ENCODE results near the gene MAEA.

Gene MAEA

DNA sequence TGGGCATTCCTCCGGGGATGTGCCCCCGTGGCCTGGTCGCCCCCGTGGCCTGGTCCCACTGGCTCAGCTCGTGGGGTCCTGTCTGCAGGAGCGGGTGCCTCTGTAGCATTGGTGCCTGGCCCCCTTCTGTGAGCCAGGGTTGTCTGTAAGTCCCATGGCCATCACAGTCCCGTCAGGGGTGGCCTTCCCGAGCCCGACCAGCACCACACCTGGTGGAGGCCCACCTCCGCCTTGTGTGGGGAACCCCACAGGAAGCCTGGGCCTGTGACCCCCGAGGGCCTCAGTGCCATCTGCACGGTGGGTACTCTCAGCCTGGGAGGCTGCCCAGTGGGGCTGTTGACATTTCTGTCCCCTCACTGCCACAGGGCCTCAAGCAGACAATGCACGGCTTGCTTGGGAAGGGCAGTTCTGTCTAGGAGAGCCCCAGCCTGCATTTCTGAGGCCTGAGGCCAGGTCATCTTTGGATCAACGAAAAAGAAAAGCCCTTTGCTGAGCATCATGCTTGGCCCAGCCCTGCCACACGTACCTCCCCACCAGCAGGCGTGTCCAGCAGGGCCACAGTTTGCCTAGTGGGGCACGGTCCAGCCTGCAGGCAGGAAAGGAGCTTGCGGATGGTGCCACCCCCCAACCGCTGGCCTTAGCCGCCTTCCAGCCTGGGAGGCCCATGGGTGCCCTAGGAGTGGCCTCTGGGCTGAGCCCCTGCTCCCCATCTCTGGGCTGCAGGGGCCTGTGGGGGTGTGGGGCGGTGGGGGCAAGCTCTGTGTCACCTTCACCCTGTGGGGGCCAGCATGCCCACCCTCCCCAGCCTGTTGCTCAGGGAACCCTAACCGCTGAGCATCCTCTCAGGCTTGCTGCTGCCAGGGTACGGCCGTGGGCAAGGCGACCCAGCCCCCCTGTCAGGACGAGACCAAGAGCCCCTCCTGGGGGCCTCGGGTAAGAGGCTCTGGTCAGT lies 93.4 kb downstream of the MAEA start:
- no peak for DNase-seq

DNA sequence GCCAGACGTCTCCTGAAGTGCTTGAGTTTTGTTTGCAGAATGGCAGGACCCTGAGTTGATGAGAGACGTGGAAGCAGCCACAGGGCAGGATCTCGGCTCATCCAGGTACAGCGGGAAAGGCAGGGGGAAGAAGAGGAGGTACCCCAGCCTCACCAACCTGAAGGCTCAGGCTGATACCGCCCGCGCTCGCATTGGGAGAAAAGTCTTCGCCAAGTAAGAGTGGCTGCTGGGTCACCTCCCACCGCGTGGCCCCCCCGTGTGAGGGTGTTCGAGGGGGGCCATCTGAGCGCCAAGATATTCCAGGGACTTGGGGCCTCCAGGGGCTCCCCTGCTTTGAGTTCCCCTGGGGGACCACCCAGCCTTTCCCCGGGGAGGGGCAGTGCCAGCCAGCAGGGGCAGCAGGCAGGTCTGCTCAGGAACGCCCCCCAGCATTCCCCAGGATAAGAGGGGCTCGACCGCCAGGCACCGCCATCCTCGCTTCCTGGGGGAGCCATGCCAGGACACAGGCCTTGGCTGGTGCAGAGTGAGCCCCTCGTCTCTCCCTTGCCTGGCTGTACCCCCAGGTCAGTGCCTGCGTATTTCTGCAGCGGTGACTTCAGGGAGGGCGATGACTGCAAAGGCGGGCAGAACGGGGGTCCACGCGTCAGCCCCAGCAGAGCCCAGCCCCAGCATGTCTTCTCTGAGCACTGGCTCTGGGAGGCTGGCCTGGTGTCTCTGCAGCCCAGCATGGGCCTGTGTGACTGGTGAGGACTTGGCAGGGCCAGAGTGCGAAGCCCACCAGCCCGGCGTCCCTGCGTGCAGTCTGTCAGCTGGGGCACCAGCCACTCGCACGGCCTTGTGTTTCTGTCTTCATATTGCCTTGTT lies 94.3 kb downstream of the MAEA start:
- no peak for DNase-seq

DNA sequence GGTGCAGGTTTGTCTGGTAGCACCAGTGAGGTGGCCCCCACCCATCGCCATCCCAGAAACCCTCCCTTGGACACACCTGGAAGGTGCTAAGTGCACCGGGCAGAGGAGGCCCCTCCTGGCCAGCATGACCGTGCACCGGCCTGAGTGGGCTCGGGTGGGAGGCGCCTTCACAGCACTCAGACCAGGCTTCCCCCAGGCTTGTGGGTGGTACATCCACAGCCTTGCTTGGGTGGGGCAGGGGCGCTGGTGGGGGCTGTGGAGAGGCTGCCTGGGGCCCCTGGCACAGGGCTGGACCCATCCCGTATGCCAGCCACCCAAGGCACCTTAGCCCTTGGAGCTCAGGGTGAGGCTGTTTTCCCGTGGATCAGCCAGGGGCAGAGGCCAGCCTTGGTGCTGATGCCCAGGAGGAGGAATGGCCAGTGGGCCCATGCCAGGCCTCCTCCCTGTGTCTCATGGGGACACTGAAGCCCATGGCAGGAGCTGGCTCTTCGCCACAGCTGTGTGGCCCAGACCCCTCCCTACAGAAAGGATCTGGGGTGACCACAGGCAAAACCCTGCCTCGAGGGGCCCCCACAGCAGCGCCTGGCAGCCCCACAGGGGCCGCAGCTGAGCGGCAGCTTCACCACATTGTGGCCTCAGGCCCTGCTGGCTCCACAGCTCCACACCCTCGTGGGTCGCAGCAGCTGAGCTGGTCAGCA lies 95.1 kb downstream of the MAEA start:
- no peak for DNase-seq

DNA sequence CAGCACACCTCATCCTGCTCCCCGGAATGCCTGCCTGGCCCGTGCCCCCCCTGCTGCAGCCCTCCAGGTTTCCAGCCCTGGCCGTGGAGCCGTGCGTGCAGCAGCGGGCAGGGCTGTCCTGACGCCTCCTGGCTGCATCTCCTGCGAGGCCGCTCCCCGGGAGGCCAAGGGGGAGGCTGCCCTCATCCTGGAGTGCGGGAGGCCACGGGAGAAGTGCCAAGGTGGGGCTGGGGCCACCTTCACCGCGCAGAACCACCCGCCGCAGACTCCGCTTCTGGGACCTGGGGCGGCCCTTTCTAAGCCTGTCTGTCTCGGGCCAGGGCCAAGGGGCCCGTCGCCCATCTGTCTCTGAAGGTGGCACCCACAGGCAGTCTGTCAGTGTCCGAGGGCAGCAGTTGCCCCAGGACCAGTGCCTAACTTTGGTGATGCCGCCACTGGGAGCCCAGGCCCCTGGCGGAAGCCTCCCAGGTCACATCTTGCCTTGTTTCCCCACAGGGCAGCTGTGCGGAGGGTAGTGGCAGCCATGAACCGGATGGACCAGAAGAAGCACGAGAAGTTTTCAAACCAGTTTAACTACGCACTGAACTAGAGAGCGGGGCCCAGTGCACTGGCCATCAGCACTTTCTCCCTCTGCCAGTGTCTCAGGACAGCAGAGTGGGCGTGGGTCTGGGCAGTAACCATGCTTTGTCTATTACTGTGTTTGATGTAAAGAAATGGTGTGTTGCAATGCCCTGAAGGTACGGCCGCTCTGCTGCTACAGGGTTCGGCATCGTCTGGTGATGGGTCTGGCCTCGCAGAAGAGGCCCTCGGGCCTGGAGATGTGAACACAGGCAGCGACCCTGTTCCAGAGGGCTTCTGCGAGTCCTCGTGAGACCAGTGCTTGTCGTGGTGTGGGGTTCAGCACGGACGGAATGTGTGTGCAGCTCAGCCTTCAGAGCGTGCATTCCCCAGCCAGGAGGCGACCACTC lies 96.0 kb downstream of the MAEA start:
- no peak for DNase-seq

Data from CD4-positive, alpha-beta T cell treated with Interleukin-17A for 4 hours (primary cell).